Spleen (tissue), 7 donors: ENCODE results near the gene LEP.

Source experiments
- POLR2A ChIP-seq, 3 donors: fragments of 450-650 bp; IDR thresholded peaks; one replicate each; pipeline ENCODE4 v1.5.1; 2017; ENCODE audit warnings: antibody characterized with exemption in 3 of 3, mild to moderate bottlenecking in 1 of 3
- TF ChIP-seq, protein P1 (sequence below), 11 experiments: fragments of 200-600 bp in 7 of 11; fragments of 450-650 bp in 4 of 11; sonication (generic) in 4 of 11; IDR thresholded peaks in 8 of 11; conservative IDR thresholded peaks in 3 of 11; 1 replicate in 7 of 11; 2 replicates in 4 of 11; pipeline versions ENCODE4 v1.4.0 to v1.8.0; 2016 to 2021; ENCODE audit warnings: antibody characterized with exemption in 11 of 11, inconsistent platforms in 4 of 11, mild to moderate bottlenecking in 1 of 11
- donor health status: DM: no; HTN: no; CAD: no; lungs with moderate emphysema.
- donor health status: DM: no; HTN: no; CAD: no.
- donor health status: DM: no; HTN: no; CAD: no.

GRCh38 chr7:128210590-128211570 lies 30.2 kb upstream of the LEP start:
- TF ChIP-seq, protein P1, sequence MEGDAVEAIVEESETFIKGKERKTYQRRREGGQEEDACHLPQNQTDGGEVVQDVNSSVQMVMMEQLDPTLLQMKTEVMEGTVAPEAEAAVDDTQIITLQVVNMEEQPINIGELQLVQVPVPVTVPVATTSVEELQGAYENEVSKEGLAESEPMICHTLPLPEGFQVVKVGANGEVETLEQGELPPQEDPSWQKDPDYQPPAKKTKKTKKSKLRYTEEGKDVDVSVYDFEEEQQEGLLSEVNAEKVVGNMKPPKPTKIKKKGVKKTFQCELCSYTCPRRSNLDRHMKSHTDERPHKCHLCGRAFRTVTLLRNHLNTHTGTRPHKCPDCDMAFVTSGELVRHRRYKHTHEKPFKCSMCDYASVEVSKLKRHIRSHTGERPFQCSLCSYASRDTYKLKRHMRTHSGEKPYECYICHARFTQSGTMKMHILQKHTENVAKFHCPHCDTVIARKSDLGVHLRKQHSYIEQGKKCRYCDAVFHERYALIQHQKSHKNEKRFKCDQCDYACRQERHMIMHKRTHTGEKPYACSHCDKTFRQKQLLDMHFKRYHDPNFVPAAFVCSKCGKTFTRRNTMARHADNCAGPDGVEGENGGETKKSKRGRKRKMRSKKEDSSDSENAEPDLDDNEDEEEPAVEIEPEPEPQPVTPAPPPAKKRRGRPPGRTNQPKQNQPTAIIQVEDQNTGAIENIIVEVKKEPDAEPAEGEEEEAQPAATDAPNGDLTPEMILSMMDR (IDR thresholded peaks at IDR 0.05 in 8 of 11, conservative IDR thresholded peaks at IDR 0.05 in 3 of 11), result no peak
- TF ChIP-seq POLR2A (IDR thresholded peaks at IDR 0.05), result no peak
